NB4 (cell line): Measurements from ENCODE around the gene IL1A.

Source experiments
- DNase-seq: peaks from one replicate; pipeline ENCODE4 v3.0.0; 2010; ENCODE audit warnings: low read depth
- H3K4me3 ChIP-seq: one replicate; pipeline ENCODE4 v1.5.1; 2011; ENCODE audit warnings: mild to moderate bottlenecking, low read depth, low read length, moderate library complexity
- CTCF ChIP-seq: IDR thresholded peaks from one replicate; pipeline ENCODE4 v1.5.1; 2012; ENCODE audit warnings: low read depth, low read length
- MYC ChIP-seq: IDR thresholded peaks from 2 replicates; pipeline ENCODE4 v1.6.1; 2011; ENCODE audit warnings: low read depth, low read length
- POLR2A ChIP-seq: IDR thresholded peaks from 2 replicates; pipeline ENCODE4 v1.6.1; 2011; ENCODE audit warnings: mild to moderate bottlenecking; ENCODE audit not compliant: insufficient read length; ENCODE audit errors: extremely low read depth
- TF ChIP-seq, protein P1 (sequence below): IDR thresholded peaks from 2 replicates; pipeline ENCODE4 v1.6.1; 2011; ENCODE audit warnings: low read depth, low read length

IL1A gene

GRCh38 chr2:112728029-112728362 is 56.3 kb downstream of the IL1A start:
- no peak for DNase-seq
- TF ChIP-seq MYC = no peak
- TF ChIP-seq, protein P1, sequence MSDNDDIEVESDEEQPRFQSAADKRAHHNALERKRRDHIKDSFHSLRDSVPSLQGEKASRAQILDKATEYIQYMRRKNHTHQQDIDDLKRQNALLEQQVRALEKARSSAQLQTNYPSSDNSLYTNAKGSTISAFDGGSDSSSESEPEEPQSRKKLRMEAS = no peak
- TF ChIP-seq CTCF = no peak
- TF ChIP-seq POLR2A = no peak
- H3K4me3 ChIP-seq = no peak overlapping the region

DNA sequence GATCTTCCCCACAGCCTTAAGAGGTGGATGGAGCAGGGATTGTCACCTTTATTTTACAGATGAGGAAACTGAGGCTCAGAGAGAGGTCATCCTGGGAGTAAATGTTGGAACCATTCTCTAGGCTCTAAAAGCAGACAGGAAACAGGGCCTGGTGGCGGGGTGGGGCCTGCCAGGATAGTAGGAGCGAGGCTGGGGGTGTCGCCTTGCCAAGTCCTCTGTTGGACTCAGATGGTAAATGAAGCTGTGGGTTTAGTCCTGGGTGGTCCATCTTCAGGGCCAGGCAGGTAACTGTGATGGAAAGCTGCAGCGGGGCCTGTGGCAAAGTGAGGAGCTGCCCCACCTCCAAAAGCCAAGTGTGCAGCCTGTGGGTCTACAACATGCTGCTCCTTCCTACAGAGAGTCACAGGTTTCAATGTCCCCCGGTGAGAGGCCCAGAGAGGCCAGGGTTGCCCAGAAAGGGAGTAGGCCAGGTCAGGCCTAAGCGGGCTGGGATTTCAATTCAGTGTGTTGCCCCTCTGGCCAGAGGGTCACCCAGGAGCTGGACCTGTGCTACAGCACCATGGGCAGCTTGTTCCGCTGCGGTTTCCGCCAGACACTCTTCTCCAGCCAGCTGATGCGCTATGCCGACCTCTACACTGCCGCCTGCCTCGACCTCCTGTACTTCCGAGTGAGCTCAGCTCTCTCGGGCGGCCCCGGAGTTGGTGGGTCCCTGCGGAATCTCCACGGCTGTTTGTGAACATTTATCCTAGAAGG is 56.8 kb downstream of the IL1A start:
- no peak overlapping the region for H3K4me3 ChIP-seq
- TF ChIP-seq, protein P1 = no peak
- no peak for TF ChIP-seq CTCF
- TF ChIP-seq MYC = no peak
- no peak for TF ChIP-seq POLR2A
- DNase-seq = no peak

DNA sequence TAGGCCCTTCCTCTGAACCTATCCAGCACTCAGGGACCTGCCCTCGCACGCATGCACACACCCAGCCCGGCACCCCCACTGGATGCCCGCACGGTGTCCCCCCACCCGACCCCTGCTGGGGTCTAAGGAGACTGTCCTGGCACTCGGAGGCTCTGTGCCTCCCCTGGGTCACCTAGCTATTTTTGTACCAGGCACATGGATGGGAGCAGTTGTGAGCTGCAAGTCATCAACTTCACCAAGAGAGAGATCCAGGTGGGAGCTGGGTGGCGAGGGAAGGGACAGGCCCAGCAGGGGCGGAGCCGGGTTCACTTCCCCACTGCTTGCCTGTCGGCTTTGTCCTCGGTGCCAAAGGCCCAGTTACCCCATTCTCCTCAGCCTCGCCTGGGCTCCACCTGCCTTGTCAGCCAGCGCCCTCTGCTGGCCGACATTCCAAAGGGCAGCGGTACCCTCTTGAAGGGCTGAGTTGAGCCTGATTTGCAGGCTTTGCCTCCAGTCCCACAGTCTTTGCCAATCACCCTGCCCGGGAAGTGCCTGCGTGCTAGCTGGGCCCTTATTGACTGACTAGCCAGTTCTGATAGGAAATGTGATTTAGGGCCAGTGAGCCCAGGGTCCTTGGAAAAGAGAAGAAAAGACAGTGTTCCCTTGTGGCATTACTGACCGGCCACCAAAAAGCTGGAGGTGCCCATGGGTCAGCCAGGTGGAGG is 57.7 kb downstream of the IL1A start:
- TF ChIP-seq POLR2A = no peak
- peak; percentile 98 for TF ChIP-seq CTCF
- TF ChIP-seq MYC = peak; percentile 25; the same call in 1 of the 2 replicates
- TF ChIP-seq, protein P1 = peak; percentile 64
- no peak overlapping the region for H3K4me3 ChIP-seq
- DNase-seq = peak; percentile 97

- DNase-seq = peak; percentile 52
- no peak overlapping the region for H3K4me3 ChIP-seq
- TF ChIP-seq MYC (no peak), POLR2A (no peak), CTCF (peak; percentile 8)
- TF ChIP-seq, protein P1 = no peak
Measured at GRCh38 chr2:112725545-112726457, 58.5 kb downstream of the IL1A start.

GRCh38 chr2:112724591-112725525 is 59.4 kb downstream of the IL1A start:
- TF ChIP-seq MYC (peak; percentile 63), CTCF (peak; percentile 74), POLR2A (no peak)
- TF ChIP-seq, protein P1 = peak; percentile 20
- peak; percentile 86 for DNase-seq
- no peak overlapping the region for H3K4me3 ChIP-seq
